ENCODE measurements around the gene S1PR5.

The S1PR5 gene

GRCh38 chr19:10467104-10467706, 50.0 kb downstream of the S1PR5 start:
- no peak for DNase-seq (ENCODE audit: low spot score)

- no peak for DNase-seq (ENCODE audit: low spot score)
Measured at GRCh38 chr19:10464456-10464855, 52.8 kb downstream of the S1PR5 start.

All from cerebellar cortex (tissue), 1 donor.